Measurements from ENCODE around the gene PPP2R2B. TPM values are rescaled to one million over a fixed set of nuclear protein-coding genes. Genes with fewer than 3 reads are reported as not detected.

The PPP2R2B gene
- total RNA-seq, 1 donor from 2014 or later, result 136 TPM

GRCh38 chr5:146791471-146791870 is 87.1 kb downstream of the PPP2R2B start:
- no peak for FAIRE-seq
- DNase-seq (ENCODE audit: low spot score in 2 of 2), result no peak

GRCh38 chr5:146789712-146790653 is 88.6 kb downstream of the PPP2R2B start:
- no peak for FAIRE-seq
- no peak for DNase-seq (ENCODE audit: low spot score in 2 of 2)

- no peak for FAIRE-seq
- DNase-seq (ENCODE audit: low spot score in 2 of 2), result no peak
Observed at GRCh38 chr5:146788898-146789297, 89.7 kb downstream of the PPP2R2B start.

GRCh38 chr5:146785065-146785464 is 93.5 kb downstream of the PPP2R2B start:
- FAIRE-seq, result no peak
- no peak for DNase-seq (ENCODE audit: low spot score in 2 of 2)

- FAIRE-seq (no peak), DNase-seq (ENCODE audit: low spot score in 2 of 2) (no peak)
Observed at GRCh38 chr5:146781157-146781556, 97.4 kb downstream of the PPP2R2B start.

- FAIRE-seq (no peak), DNase-seq (ENCODE audit: low spot score in 2 of 2) (no peak)
Observed at GRCh38 chr5:146779211-146779869, 99.2 kb downstream of the PPP2R2B start.

GRCh38 chr5:146778795-146779194 is 99.8 kb downstream of the PPP2R2B start:
- DNase-seq (ENCODE audit: low spot score in 2 of 2) (no peak), FAIRE-seq (no peak)

- DNase-seq (ENCODE audit: low spot score in 2 of 2) (no peak), FAIRE-seq (no peak)
Observed at GRCh38 chr5:146778261-146778660, 100.3 kb downstream of the PPP2R2B start.

- DNase-seq (ENCODE audit: low spot score in 2 of 2) (no peak), FAIRE-seq (no peak)
Observed at GRCh38 chr5:146772881-146773466, 105.6 kb downstream of the PPP2R2B start.

GRCh38 chr5:146770980-146771379 is 107.6 kb downstream of the PPP2R2B start:
- no peak for DNase-seq (ENCODE audit: low spot score in 2 of 2)
- FAIRE-seq, result no peak

- DNase-seq (ENCODE audit: low spot score in 2 of 2) (no peak), FAIRE-seq (no peak)
Observed at GRCh38 chr5:146770546-146770945, 108.0 kb downstream of the PPP2R2B start.

GRCh38 chr5:146767534-146767933 is 111.0 kb downstream of the PPP2R2B start:
- FAIRE-seq, result no peak
- DNase-seq (ENCODE audit: low spot score in 2 of 2), result no peak

GRCh38 chr5:146766013-146766412 is 112.5 kb downstream of the PPP2R2B start:
- DNase-seq (ENCODE audit: low spot score in 2 of 2), result no peak
- FAIRE-seq, result no peak

- DNase-seq (ENCODE audit: low spot score in 2 of 2), result no peak
- no peak for FAIRE-seq
Observed at GRCh38 chr5:146765089-146765832, 113.3 kb downstream of the PPP2R2B start.

- DNase-seq (ENCODE audit: low spot score in 2 of 2), result no peak
- no peak for FAIRE-seq
Observed at GRCh38 chr5:146762830-146763229, 115.7 kb downstream of the PPP2R2B start.

- DNase-seq (ENCODE audit: low spot score in 2 of 2), result no peak
- no peak for FAIRE-seq
Observed at GRCh38 chr5:146761811-146762210, 116.7 kb downstream of the PPP2R2B start.

GRCh38 chr5:146758938-146759337 is 119.6 kb downstream of the PPP2R2B start:
- FAIRE-seq (no peak), DNase-seq (ENCODE audit: low spot score in 2 of 2) (no peak)

GRCh38 chr5:146758076-146758475 is 120.5 kb downstream of the PPP2R2B start:
- no peak for DNase-seq (ENCODE audit: low spot score in 2 of 2)
- FAIRE-seq, result no peak

- DNase-seq (ENCODE audit: low spot score in 2 of 2), result no peak
Observed at GRCh38 chr5:146756546-146756945, 122.0 kb downstream of the PPP2R2B start.

GRCh38 chr5:146755793-146756192 is 122.8 kb downstream of the PPP2R2B start:
- DNase-seq (ENCODE audit: low spot score in 2 of 2) (no peak), FAIRE-seq (no peak)

More at GRCh38 chr5:146756546-146756945, 122.0 kb downstream of the PPP2R2B start:
- no peak for FAIRE-seq

GRCh38 chr5:146754621-146755020 is 123.9 kb downstream of the PPP2R2B start:
- no peak for FAIRE-seq

More at GRCh38 chr5:146754621-146755020, 123.9 kb downstream of the PPP2R2B start:
- no peak for DNase-seq (ENCODE audit: low spot score in 2 of 2)
